OCI-LY7 (cell line): Measurements from ENCODE around the gene ARL15.

Experiments used
- EZH2phosphoT487 ChIP-seq: fragments of 200-600 bp; sonication (generic); IDR thresholded peaks from 2 replicates; pipeline ENCODE4 v1.6.1; 2018; ENCODE audit warnings: low read depth, borderline replicate concordance, mild to moderate bottlenecking, mixed run types, antibody characterized with exemption, low read length, moderate library complexity, mixed read lengths
- TF ChIP-seq, protein P1 (sequence below): fragments of 200-600 bp; sonication (generic); conservative IDR thresholded peaks from 2 replicates; pipeline ENCODE4 v1.5.1; 2014; ENCODE audit warnings: mild to moderate bottlenecking, antibody characterized with exemption, low read length, moderate library complexity, mixed read lengths

DNA sequence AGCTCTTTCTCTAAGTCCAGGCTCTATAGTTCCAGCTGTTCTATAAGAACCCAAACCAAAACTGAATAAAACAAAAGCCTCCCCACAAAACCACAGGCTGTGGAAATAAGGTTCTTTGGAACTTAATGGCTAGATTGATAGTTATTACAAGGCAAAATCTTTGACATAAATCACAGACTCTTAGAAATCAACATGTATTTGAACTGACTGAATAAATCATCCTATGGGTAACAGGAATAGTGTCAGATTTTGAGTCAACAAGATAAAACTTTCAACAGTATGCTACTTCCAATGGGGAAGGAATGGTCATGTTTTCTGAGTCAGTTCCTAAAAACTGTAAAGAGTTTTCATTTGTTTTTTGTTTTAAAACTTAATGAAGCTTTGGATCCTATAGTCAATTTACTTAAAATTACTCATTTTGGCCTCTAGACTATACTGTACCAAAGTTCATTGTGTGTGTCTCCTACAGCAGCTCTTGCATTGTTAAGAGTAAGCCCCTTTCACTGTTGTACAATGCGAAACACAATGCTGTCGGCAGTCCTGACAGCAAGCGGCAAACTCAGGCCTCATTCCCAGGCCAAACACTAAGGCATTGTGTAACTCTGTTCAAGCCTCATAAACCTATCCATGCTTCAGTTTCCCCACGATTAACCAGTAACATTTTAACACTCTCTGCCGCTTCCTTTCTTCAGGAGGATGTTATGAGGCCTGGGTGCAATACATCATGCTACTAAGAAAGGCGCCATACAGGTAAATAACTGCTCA is 134.1 kb downstream of the ARL15 start:
- TF ChIP-seq, protein P1, sequence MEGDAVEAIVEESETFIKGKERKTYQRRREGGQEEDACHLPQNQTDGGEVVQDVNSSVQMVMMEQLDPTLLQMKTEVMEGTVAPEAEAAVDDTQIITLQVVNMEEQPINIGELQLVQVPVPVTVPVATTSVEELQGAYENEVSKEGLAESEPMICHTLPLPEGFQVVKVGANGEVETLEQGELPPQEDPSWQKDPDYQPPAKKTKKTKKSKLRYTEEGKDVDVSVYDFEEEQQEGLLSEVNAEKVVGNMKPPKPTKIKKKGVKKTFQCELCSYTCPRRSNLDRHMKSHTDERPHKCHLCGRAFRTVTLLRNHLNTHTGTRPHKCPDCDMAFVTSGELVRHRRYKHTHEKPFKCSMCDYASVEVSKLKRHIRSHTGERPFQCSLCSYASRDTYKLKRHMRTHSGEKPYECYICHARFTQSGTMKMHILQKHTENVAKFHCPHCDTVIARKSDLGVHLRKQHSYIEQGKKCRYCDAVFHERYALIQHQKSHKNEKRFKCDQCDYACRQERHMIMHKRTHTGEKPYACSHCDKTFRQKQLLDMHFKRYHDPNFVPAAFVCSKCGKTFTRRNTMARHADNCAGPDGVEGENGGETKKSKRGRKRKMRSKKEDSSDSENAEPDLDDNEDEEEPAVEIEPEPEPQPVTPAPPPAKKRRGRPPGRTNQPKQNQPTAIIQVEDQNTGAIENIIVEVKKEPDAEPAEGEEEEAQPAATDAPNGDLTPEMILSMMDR = no peak
- TF ChIP-seq EZH2phosphoT487 = no peak
